WERI-Rb-1 (cell line): Measurements from ENCODE around the gene SNAP47.

Experiments used
- DNase-seq: peaks from one replicate; pipeline ENCODE4 v3.0.0-alpha.2; 2020
- H3K27ac ChIP-seq: fragments of 250-450 bp; sonication (Bioruptor Pico); 2 replicates; pipeline ENCODE4 v1.5.1; 2020; ENCODE audit warnings: mild to moderate bottlenecking, moderate library complexity
- H3K27me3 ChIP-seq: fragments of 250-450 bp; sonication (Bioruptor Pico); 2 replicates; pipeline ENCODE4 v1.5.1; 2021; ENCODE audit warnings: mild to moderate bottlenecking, low read depth, moderate library complexity; ENCODE audit not compliant: insufficient read depth, severe bottlenecking
- H3K36me3 ChIP-seq: fragments of 250-450 bp; sonication (Bioruptor Pico); 2 replicates; pipeline ENCODE4 v1.5.1; 2020; ENCODE audit warnings: mild to moderate bottlenecking, moderate library complexity
- H3K4me3 ChIP-seq: 2 replicates; pipeline ENCODE4 v1.5.1; 2011; ENCODE audit warnings: low read depth, mild to moderate bottlenecking, control low read depth, low read length
- H3K9me3 ChIP-seq: fragments of 250-450 bp; sonication (Bioruptor Pico); 2 replicates; pipeline ENCODE4 v1.5.1; 2021; ENCODE audit warnings: mild to moderate bottlenecking, moderate library complexity; ENCODE audit not compliant: severe bottlenecking
- TF ChIP-seq, protein P1 (sequence below): IDR thresholded peaks from 2 replicates; pipeline ENCODE4 v1.5.1; 2011; ENCODE audit warnings: low read depth, mild to moderate bottlenecking, control low read depth, inconsistent platforms, low read length

Gene SNAP47

DNA sequence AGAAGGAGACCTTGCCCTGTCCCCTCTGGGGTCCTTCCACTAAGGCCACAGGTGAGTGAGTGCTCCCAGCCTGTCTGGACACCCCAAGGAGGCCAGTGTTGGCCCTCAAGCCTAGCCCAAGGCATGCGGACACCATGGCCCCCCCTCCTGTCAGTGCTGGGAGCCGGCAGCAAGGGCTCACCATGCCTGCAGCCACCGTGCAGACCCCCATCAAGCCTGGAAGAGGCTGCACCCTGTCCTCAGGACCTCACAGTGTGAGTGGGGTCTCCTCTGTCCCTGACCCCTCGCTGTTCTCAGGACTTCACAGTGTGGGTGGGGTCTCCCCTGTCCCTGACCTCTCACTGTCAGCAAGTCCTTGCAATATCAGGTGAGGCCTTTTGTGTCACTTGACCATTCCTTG is 47.0 kb downstream of the SNAP47 start:
- no peak overlapping the region for H3K4me3 ChIP-seq
- H3K9me3 ChIP-seq = no peaks in the 10 kb centered on the region
- no peak overlapping the region for H3K27ac ChIP-seq

DNA sequence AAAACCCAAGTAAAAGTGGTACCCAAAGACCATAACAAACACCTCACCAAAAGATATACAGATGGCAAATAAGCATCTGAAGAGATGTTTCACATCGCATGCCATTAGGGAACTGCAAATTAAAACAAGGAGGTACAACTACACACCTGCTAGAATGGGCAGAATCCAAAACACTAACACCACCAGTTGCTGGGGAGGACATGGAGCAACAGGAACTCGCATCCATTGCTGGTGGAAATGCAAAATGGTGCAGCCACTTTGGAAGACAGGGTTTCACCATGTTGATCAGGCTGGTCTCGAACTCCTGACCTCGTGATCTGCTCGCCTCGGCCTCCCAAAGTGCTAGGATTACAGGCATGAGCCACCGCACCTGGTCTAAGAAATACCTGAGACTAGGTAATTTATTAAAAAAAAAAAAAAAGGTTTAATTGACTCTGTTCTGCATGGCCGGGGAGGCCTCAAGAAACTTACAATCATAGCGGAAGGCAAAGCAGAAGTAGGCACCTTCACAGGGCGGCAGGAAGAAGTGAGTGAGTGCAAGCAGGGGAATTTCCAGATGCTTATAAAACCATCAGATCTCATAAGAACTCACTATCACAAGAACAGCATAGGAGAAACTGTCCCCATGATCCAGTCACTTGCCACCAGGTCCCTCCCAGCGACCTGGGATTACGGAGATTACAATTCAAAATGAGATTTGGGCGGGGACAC is 50.0 kb downstream of the SNAP47 start:
- Histone ChIP-seq H3K36me3 (no peaks in the 10 kb centered on the region), H3K27ac (no peak overlapping the region), H3K9me3 (no peaks in the 10 kb centered on the region), H3K27me3 (no peaks in the 10 kb centered on the region), H3K4me3 (no peak overlapping the region)
- DNase-seq = no peak
- TF ChIP-seq, protein P1, sequence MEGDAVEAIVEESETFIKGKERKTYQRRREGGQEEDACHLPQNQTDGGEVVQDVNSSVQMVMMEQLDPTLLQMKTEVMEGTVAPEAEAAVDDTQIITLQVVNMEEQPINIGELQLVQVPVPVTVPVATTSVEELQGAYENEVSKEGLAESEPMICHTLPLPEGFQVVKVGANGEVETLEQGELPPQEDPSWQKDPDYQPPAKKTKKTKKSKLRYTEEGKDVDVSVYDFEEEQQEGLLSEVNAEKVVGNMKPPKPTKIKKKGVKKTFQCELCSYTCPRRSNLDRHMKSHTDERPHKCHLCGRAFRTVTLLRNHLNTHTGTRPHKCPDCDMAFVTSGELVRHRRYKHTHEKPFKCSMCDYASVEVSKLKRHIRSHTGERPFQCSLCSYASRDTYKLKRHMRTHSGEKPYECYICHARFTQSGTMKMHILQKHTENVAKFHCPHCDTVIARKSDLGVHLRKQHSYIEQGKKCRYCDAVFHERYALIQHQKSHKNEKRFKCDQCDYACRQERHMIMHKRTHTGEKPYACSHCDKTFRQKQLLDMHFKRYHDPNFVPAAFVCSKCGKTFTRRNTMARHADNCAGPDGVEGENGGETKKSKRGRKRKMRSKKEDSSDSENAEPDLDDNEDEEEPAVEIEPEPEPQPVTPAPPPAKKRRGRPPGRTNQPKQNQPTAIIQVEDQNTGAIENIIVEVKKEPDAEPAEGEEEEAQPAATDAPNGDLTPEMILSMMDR = no peak

More for the DNA sequence above, 47.0 kb downstream of the SNAP47 start:
- TF ChIP-seq, protein P1 = no peak
- Histone ChIP-seq H3K36me3 (no peaks in the 10 kb centered on the region), H3K27me3 (no peaks in the 10 kb centered on the region)
- DNase-seq = no peak

- H3K27ac ChIP-seq = no peak overlapping the region
- H3K4me3 ChIP-seq = no peak overlapping the region
- no peaks in the 10 kb centered on the region for H3K9me3 ChIP-seq
- H3K27me3 ChIP-seq = no peaks in the 10 kb centered on the region
- TF ChIP-seq, protein P1 = no peak
- H3K36me3 ChIP-seq = no peaks in the 10 kb centered on the region
- DNase-seq = no peak
Observed at GRCh38 chr1:227785805-227786671, 50.8 kb downstream of the SNAP47 start.

DNA sequence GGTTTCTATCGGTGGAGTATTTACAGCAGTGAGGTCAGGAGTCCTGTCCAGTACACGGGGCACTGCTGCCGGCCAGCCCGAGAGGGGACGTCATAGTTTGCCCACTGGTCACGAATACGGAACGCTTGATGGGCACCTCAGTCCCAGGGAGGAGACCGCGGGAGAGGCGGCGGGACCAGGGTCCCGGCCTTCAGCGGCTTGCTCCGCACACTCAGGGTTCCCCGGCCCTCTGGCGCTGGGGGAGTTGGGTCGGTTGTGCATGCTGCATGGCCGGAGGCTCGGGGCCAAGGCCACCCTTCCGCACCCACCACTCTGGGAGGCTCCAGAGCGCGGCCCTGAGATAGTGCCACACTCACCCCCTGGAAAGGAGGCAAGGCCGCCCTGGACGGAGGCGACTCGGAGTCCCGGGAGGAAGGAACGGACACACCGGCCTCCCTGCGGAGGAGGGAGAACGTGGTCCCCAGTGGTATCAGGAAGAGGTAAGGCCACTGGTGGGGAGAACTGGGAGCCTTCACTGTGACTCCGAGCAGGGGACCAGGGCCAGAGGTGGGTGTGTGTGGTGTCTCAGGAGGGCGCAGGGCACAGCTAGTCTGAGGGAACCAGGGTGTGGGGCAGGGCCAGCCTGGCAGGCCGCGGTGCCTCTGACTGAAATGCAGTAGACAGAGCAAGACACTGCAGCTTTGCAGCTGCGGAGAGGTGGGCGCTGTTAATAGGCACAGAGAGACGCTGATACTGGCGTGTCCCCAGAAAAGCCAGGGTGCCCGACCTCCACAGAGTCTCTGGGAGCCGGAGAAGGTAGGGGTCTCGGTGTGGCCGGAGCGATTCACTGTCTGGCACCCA is 51.7 kb downstream of the SNAP47 start:
- Histone ChIP-seq H3K36me3 (no peaks in the 10 kb centered on the region), H3K27me3 (no peaks in the 10 kb centered on the region), H3K4me3 (peak overlapping the region; percentile 62), H3K9me3 (no peaks in the 10 kb centered on the region), H3K27ac (no peak overlapping the region)
- no peak for DNase-seq
- TF ChIP-seq, protein P1 = no peak

- H3K9me3 ChIP-seq = no peaks in the 10 kb centered on the region
- H3K27ac ChIP-seq = peak overlapping the region; percentile 50; the same call in 1 of the 2 replicates
- no peaks in the 10 kb centered on the region for H3K36me3 ChIP-seq
- DNase-seq = peak; percentile 92
- H3K4me3 ChIP-seq = peak overlapping the region; percentile 62
- no peaks in the 10 kb centered on the region for H3K27me3 ChIP-seq
- TF ChIP-seq, protein P1 = no peak
Observed at GRCh38 chr1:227787513-227788270, 52.5 kb downstream of the SNAP47 start.
